HCT116 (cell line): ENCODE measurements around the gene GPR34. TPM values are rescaled to one million over a fixed set of nuclear protein-coding genes. Genes with fewer than 3 reads are reported as not detected.

Experiments used
- ATAC-seq: fragments of 200-7000 bp; cut with Tn5 transposase; 2 replicates; pipeline ENCODE4 v1.9.1; 2020; ENCODE audit warnings: mild to moderate bottlenecking, moderate library complexity
- BruUV-seq: library from RNA; stranded (reverse); fragments of 400-500 nt; replicated peaks from 2 replicates; lab custom pipeline; 2021; lab: Mats Ljungman, UMichigan
- CTCF ChIA-PET: fragments of 300-600 bp; sonication (Branson Sonifier 250); formaldehyde crosslinking; loops from one replicate; lab custom pipeline; 2021; ENCODE audit warnings: antibody characterized with exemption; lab: Charles Lee
- POLR2A ChIA-PET: fragments of 300-600, 350-600 bp; sonication (Branson Sonifier 250); formaldehyde crosslinking; loops from one replicate; lab custom pipeline; 2021; ENCODE audit warnings: antibody characterized with exemption; lab: Charles Lee
- RAD21 ChIA-PET, 2 experiments: fragments of 300-600 bp; sonication (Branson Sonifier 250); formaldehyde crosslinking; loops; one replicate each; lab custom pipeline; 2023; ENCODE audit warnings: low total read pairs in 2 of 2; ENCODE audit not compliant: uncharacterized antibody in 2 of 2, unreplicated experiment in 2 of 2, low non-redundant PET in 1 of 2; lab: Charles Lee
- DNase-seq: peaks from one replicate; pipeline ENCODE4 v3.0.0-alpha.2; 2010; ENCODE audit warnings: low read depth, low spot score
- H2AFZ ChIP-seq: fragments of 200-600 bp; shearing (Covaris generic), sonication (generic); 2 replicates; pipeline ENCODE4 v1.6.1; 2017; ENCODE audit warnings: low read depth, mixed run types, mixed read lengths, antibody characterized with exemption, low read length; ENCODE audit not compliant: poor library complexity, severe bottlenecking
- H3K27ac ChIP-seq: 2 replicates; pipeline ENCODE4 v1.5.1; 2012; ENCODE audit warnings: low read depth, low read length
- H3K27me3 ChIP-seq: fragments of 200-600 bp; sonication (generic); 2 replicates; pipeline ENCODE4 v1.6.1; 2016; ENCODE audit warnings: mixed run types, low read length, mixed read lengths; ENCODE audit not compliant: insufficient read depth
- H3K36me3 ChIP-seq, 2 experiments: fragments of 200-500 bp in 1 of 2; fragments of 200-600 bp in 1 of 2; sonication (Bioruptor generic) in 1 of 2; sonication (generic) in 1 of 2; 2 replicates each; pipeline versions ENCODE4 v1.5.1 to v1.6.1; 2014 to 2016; ENCODE audit warnings: low read length in 2 of 2, inconsistent platforms in 1 of 2, mixed read lengths in 1 of 2, mixed run types in 1 of 2; ENCODE audit not compliant: insufficient read depth in 2 of 2, control insufficient read depth in 1 of 2
- H3K4me1 ChIP-seq, 2 experiments: fragments of 200-600 bp in 1 of 2; sonication (generic) in 1 of 2; 2 replicates each; pipeline versions ENCODE4 v1.5.1 to v1.6.1; 2012 to 2017; ENCODE audit warnings: low read length in 2 of 2, inconsistent platforms in 1 of 2, mild to moderate bottlenecking in 1 of 2, mixed read lengths in 1 of 2, mixed run types in 1 of 2, moderate library complexity in 1 of 2; ENCODE audit not compliant: insufficient read depth in 2 of 2, control insufficient read depth in 1 of 2
- H3K4me2 ChIP-seq: fragments of 200-600 bp; sonication (generic); 2 replicates; pipeline ENCODE4 v1.6.1; 2017; ENCODE audit warnings: mixed run types, low read length, mixed read lengths
- H3K4me3 ChIP-seq, 2 experiments: fragments of 200-600 bp in 1 of 2; sonication (generic) in 1 of 2; replicated peaks in 1 of 2; 2 replicates each; pipeline ENCODE4 v1.5.1; 2011 to 2016; ENCODE audit warnings: low read length in 2 of 2, control low read depth in 1 of 2, low read depth in 1 of 2, mild to moderate bottlenecking in 1 of 2, mixed read lengths in 1 of 2, mixed run types in 1 of 2
- H3K79me2 ChIP-seq: fragments of 200-600 bp; sonication (generic); 2 replicates; pipeline ENCODE4 v1.6.1; 2017; ENCODE audit warnings: mild to moderate bottlenecking, mixed run types, low read length, moderate library complexity, mixed read lengths; ENCODE audit not compliant: insufficient read depth
- H3K9ac ChIP-seq: fragments of 200-600 bp; sonication (generic); 2 replicates; pipeline ENCODE4 v1.6.1; 2016; ENCODE audit warnings: low read length, mixed read lengths
- H3K9me2 ChIP-seq: fragments of 200-600 bp; sonication (generic), shearing (Covaris generic); 2 replicates; pipeline ENCODE4 v1.6.1; 2017; ENCODE audit warnings: mixed run types, mild to moderate bottlenecking, moderate library complexity; ENCODE audit not compliant: insufficient read depth
- H3K9me3 ChIP-seq, 2 experiments: fragments of 200-500 bp in 1 of 2; fragments of 200-600 bp in 1 of 2; sonication (Bioruptor generic) in 1 of 2; sonication (generic) in 1 of 2; 2 replicates each; pipeline ENCODE4 v1.6.1; 2014 to 2017; ENCODE audit warnings: low read length in 2 of 2, mixed read lengths in 2 of 2, inconsistent platforms in 1 of 2, low read depth in 1 of 2, mild to moderate bottlenecking in 1 of 2, mixed run types in 1 of 2, moderate library complexity in 1 of 2; ENCODE audit not compliant: control insufficient read depth in 1 of 2, insufficient read depth in 1 of 2
- H4K20me1 ChIP-seq: fragments of 200-600 bp; sonication (generic), shearing (Covaris generic); 2 replicates; pipeline ENCODE4 v1.6.1; 2017; ENCODE audit warnings: mixed run types, mild to moderate bottlenecking, moderate library complexity; ENCODE audit not compliant: insufficient read depth
- POLR2AphosphoS5 ChIP-seq: IDR thresholded peaks from 2 replicates; pipeline ENCODE4 v1.6.1; 2011; ENCODE audit warnings: mild to moderate bottlenecking, low read depth, low read length, moderate library complexity
- SIN3A ChIP-seq: IDR thresholded peaks from 2 replicates; pipeline ENCODE4 v1.6.1; 2012; ENCODE audit warnings: low read depth
- SRF ChIP-seq: IDR thresholded peaks from 2 replicates; pipeline ENCODE4 v1.6.1; 2012; ENCODE audit warnings: low read depth
- TCF7L2 ChIP-seq: IDR thresholded peaks from 2 replicates; pipeline ENCODE4 v1.7.0; 2011; ENCODE audit warnings: borderline replicate concordance, inconsistent platforms; ENCODE audit not compliant: insufficient read depth, insufficient read length; ENCODE audit errors: extremely low read depth
- YY1 ChIP-seq: IDR thresholded peaks from 2 replicates; pipeline ENCODE4 v1.6.1; 2011; ENCODE audit warnings: low read length, low read depth, moderate library complexity, mild to moderate bottlenecking; ENCODE audit not compliant: insufficient replicate concordance; ENCODE audit errors: extremely low read depth
- ZFX ChIP-seq: fragments of 450-650 bp; IDR thresholded peaks from 2 replicates; pipeline ENCODE4 v1.6.1; 2017
- ZNF274 ChIP-seq: fragments of 200-500 bp; sonication (Bioruptor generic); IDR thresholded peaks from 2 replicates; pipeline ENCODE4 v1.6.1; 2014; ENCODE audit warnings: mild to moderate bottlenecking, low read depth, low read length, inconsistent platforms
- intact Hi-C: fragments of 100-400 bp; cut with micrococcal nuclease; formaldehyde crosslinking; loops from 2 replicates; pipeline ENCODE4 v1.10.0; 2022
- total RNA-seq: library from RNA; stranded (reverse); gene quantifications from one replicate; pipeline ENCODE4 v1.2.1, GENCODE V29; 2021; ENCODE audit not compliant: unreplicated experiment
- TF ChIP-seq, protein P1 (sequence below): IDR thresholded peaks from 2 replicates; pipeline ENCODE4 v1.6.1; 2012
- TF ChIP-seq, protein P2 (sequence below), 3 experiments: fragments of 200-600 bp in 1 of 3; sonication (generic) in 1 of 3; IDR thresholded peaks in 2 of 3; conservative IDR thresholded peaks in 1 of 3; 2 replicates each; pipeline ENCODE4 v1.5.1; 2012 to 2017; ENCODE audit warnings: low read depth in 2 of 3, low read length in 2 of 3, antibody characterized with exemption in 1 of 3, borderline replicate concordance in 1 of 3, control low read depth in 1 of 3, mild to moderate bottlenecking in 1 of 3, mixed read lengths in 1 of 3, mixed run types in 1 of 3, moderate library complexity in 1 of 3; ENCODE audit not compliant: insufficient read depth in 1 of 3

The GPR34 gene
- total RNA-seq, 1 experiment from 2014 or later, result not detected

DNA sequence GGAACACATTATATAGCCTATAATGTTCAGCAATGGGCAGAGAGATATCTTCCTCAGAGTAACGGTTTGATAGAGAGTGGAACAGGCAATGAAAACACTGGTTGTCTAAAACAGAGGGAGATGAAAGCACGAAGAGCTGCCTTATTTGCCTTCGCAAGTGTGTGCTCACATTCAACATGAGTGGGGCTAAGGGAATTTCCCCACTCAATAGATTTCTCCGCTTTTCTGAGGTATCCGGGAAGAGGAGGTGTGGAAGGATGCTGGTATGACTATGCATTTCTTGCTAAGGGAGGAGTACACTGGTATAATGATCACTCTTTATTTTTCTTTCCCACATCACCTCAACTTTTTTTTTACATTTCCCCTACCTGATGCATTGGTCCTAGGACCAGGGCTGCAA is 27.4 kb downstream of the GPR34 start:
- intact Hi-C loops, result no loop called here
- H3K36me3 ChIP-seq, result no peaks in the 10 kb centered on the region
- H3K9me3 ChIP-seq, result no peaks in the 10 kb centered on the region
- no peaks in the 10 kb centered on the region for H3K27me3 ChIP-seq
- no peak overlapping the region for H3K4me3 ChIP-seq
- no peak overlapping the region for H3K27ac ChIP-seq
- ATAC-seq (no peak), DNase-seq (no peak)
- H3K79me2 ChIP-seq, result no peaks in the 10 kb centered on the region
- H3K4me2 ChIP-seq, result no peak overlapping the region
- POLR2A ChIA-PET, result no interaction called here
- H4K20me1 ChIP-seq, result no peaks in the 10 kb centered on the region
- CTCF ChIA-PET, result no interaction called here
- no peaks in the 10 kb centered on the region for H3K9me2 ChIP-seq
- RAD21 ChIA-PET, result no interaction called here
- no peak overlapping the region for H2AFZ ChIP-seq
- H3K9ac ChIP-seq, result no peak overlapping the region
- TF ChIP-seq, protein P1, sequence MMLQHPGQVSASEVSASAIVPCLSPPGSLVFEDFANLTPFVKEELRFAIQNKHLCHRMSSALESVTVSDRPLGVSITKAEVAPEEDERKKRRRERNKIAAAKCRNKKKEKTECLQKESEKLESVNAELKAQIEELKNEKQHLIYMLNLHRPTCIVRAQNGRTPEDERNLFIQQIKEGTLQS, result no peak
- no peak for TF ChIP-seq ZNF274
- no peak for TF ChIP-seq SRF
- TF ChIP-seq ZFX, result no peak
- no peak for TF ChIP-seq POLR2AphosphoS5
- no peak for TF ChIP-seq TCF7L2
- no peak for TF ChIP-seq YY1
- TF ChIP-seq SIN3A, result no peak
- no peaks in the 10 kb centered on the region for H3K4me1 ChIP-seq
- BruUV-seq, result no TSS peak

DNA sequence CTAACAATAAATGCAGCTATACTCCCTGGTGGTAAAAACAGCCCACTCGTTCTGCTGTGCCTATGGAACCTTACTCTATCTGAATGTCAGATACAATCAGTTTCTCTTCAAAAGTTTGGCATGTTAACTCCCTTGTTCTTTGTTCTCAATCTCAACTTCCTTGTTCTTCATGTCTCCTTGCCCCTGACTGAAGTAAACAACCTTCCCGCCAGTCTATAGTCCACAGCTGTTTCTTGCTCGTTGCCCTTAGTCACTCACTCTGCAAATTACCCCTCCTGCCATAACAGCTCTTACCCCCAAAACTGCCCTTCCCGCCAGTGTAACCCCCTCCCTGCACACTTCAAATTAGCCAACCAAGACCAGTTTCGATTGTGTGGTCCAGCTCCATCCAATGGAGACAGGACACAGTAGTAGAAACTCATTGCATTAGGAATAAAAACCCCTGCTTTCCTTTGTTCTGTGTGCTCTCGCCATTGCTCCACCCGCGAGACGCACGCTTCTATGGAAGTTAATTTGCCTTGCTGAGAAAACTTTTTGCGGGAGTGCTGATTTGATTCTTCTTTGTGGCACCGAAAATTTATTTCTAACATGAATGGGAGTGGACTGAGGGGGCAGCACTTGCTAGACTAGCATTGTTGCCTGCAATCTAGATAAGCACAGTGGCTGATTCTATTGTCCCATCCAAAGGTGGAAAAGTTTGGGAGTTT is 28.1 kb downstream of the GPR34 start:
- H2AFZ ChIP-seq, result no peak overlapping the region
- ChIA-PET CTCF (no interaction called here), POLR2A (no interaction called here), RAD21 (no interaction called here)
- ATAC-seq, result no peak
- H3K27me3 ChIP-seq, result no peaks in the 10 kb centered on the region
- no peaks in the 10 kb centered on the region for H3K36me3 ChIP-seq
- BruUV-seq, result no TSS peak
- no peaks in the 10 kb centered on the region for H3K9me2 ChIP-seq
- intact Hi-C loops, result no loop called here
- H3K4me1 ChIP-seq, result no peaks in the 10 kb centered on the region
- H3K4me2 ChIP-seq, result no peak overlapping the region
- no peak for DNase-seq
- no peak overlapping the region for H3K4me3 ChIP-seq
- H3K79me2 ChIP-seq, result no peaks in the 10 kb centered on the region
- no peaks in the 10 kb centered on the region for H3K9me3 ChIP-seq
- no peak overlapping the region for H3K9ac ChIP-seq
- no peaks in the 10 kb centered on the region for H4K20me1 ChIP-seq
- no peak overlapping the region for H3K27ac ChIP-seq
- TF ChIP-seq SIN3A, result no peak
- TF ChIP-seq, protein P2, sequence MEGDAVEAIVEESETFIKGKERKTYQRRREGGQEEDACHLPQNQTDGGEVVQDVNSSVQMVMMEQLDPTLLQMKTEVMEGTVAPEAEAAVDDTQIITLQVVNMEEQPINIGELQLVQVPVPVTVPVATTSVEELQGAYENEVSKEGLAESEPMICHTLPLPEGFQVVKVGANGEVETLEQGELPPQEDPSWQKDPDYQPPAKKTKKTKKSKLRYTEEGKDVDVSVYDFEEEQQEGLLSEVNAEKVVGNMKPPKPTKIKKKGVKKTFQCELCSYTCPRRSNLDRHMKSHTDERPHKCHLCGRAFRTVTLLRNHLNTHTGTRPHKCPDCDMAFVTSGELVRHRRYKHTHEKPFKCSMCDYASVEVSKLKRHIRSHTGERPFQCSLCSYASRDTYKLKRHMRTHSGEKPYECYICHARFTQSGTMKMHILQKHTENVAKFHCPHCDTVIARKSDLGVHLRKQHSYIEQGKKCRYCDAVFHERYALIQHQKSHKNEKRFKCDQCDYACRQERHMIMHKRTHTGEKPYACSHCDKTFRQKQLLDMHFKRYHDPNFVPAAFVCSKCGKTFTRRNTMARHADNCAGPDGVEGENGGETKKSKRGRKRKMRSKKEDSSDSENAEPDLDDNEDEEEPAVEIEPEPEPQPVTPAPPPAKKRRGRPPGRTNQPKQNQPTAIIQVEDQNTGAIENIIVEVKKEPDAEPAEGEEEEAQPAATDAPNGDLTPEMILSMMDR (IDR thresholded peaks at IDR 0.05 in 2 of 3, conservative IDR thresholded peaks at IDR 0.05 in 1 of 3; ENCODE audit: borderline replicate concordance in 1 of 3, insufficient read depth in 1 of 3, low read depth in 2 of 3, low read length in 2 of 3), result no peak
- TF ChIP-seq, protein P1, result no peak
